Spleen (tissue), 11 donors: ENCODE data around the gene SEC11A. TPM values are rescaled to one million over a fixed set of nuclear protein-coding genes. Genes with fewer than 3 reads are reported as not detected.
A peak's percentile ranks its signal among the peaks of the same experiment; 100 is the strongest.

ENCODE experiments used
- DNase-seq: peaks from one replicate; pipeline ENCODE4 v3.0.0-alpha.2; 2020
- H3K27ac ChIP-seq, 8 donors: fragments of 200-600 bp; sonication (generic) in 7 of 8; 1 replicate in 4 of 8; 2 replicates in 4 of 8; pipeline versions ENCODE4 v1.5.0 to v1.8.0; 2016 to 2021; ENCODE audit warnings: inconsistent platforms in 4 of 8, mild to moderate bottlenecking in 4 of 8, moderate library complexity in 1 of 8
- H3K27me3 ChIP-seq, 7 donors: fragments of 200-600 bp; sonication (generic) in 6 of 7; replicated peaks in 1 of 7; 1 replicate in 4 of 7; 2 replicates in 3 of 7; pipeline versions ENCODE4 v1.5.0 to v1.8.0; 2016 to 2021; ENCODE audit warnings: inconsistent platforms in 3 of 7, mild to moderate bottlenecking in 1 of 7
- H3K36me3 ChIP-seq, 6 donors: fragments of 200-600 bp; sonication (generic) in 5 of 6; 1 replicate in 4 of 6; 2 replicates in 2 of 6; pipeline versions ENCODE4 v1.5.0 to v1.8.0; 2016 to 2021; ENCODE audit warnings: inconsistent platforms in 2 of 6
- H3K4me1 ChIP-seq, 6 donors: fragments of 200-600 bp; sonication (generic) in 5 of 6; 1 replicate in 3 of 6; 2 replicates in 3 of 6; pipeline versions ENCODE4 v1.5.0 to v1.8.0; 2016 to 2021; ENCODE audit warnings: inconsistent platforms in 3 of 6
- H3K4me3 ChIP-seq, 8 donors: fragments of 200-600 bp; sonication (generic) in 7 of 8; 1 replicate in 4 of 8; 2 replicates in 4 of 8; pipeline versions ENCODE4 v1.5.0 to v1.8.0; 2016 to 2021; ENCODE audit warnings: inconsistent platforms in 4 of 8, mild to moderate bottlenecking in 4 of 8, moderate library complexity in 2 of 8
- H3K9me3 ChIP-seq, 8 donors: fragments of 200-600 bp; sonication (generic) in 7 of 8; 1 replicate in 4 of 8; 2 replicates in 4 of 8; pipeline versions ENCODE4 v1.5.0 to v1.8.0; 2016 to 2021; ENCODE audit warnings: inconsistent platforms in 4 of 8
- CTCF ChIP-seq, 11 experiments: fragments of 200-600 bp in 7 of 11; fragments of 450-650 bp in 4 of 11; sonication (generic) in 4 of 11; IDR thresholded peaks in 8 of 11; conservative IDR thresholded peaks in 3 of 11; 1 replicate in 7 of 11; 2 replicates in 4 of 11; pipeline versions ENCODE4 v1.4.0 to v1.8.0; 2016 to 2021; ENCODE audit warnings: antibody characterized with exemption in 11 of 11, inconsistent platforms in 4 of 11, mild to moderate bottlenecking in 1 of 11
- POLR2A ChIP-seq, 3 donors: fragments of 450-650 bp; IDR thresholded peaks; one replicate each; pipeline ENCODE4 v1.5.1; 2017; ENCODE audit warnings: antibody characterized with exemption in 3 of 3, mild to moderate bottlenecking in 1 of 3
- POLR2AphosphoS5 ChIP-seq, 3 donors: sonication (generic); formaldehyde crosslinking; IDR thresholded peaks; one replicate each; pipeline ENCODE4 v1.5.1; 2017; ENCODE audit warnings: antibody characterized with exemption in 3 of 3
- WGBS, 5 donors: extraction: QIAGEN DNeasy Blood & Tissue Kit in 3 of 5; methylation state at CpG; one replicate each; pipeline versions ENCODE4 v1.1.5 to v1.1.7; 2013 to 2018; 5-methylcytosine and 5-hydroxymethylcytosine counted together
- intact Hi-C: fragments of 100-400 bp; cut with DNase I; formaldehyde crosslinking; loops from one replicate; pipeline ENCODE4 v1.15.0; 2023; ENCODE audit warnings: low total_unique reads
- polyA plus RNA-seq, 3 donors: library from polyadenylated mRNA; stranded (reverse); fragments of 200-250 nt; gene quantifications; one replicate each; pipeline ENCODE4 v1.2.1, GENCODE V29; 2013
- total RNA-seq, 7 donors: library from RNA; depleted of rRNA in 3 of 7; stranded (reverse); fragments of >200 nt in 3 of 7; fragmentation: NEBNext Ultra II Directional in 4 of 7; extraction: Animal tissue kit (Norgen Biotek cat#: 25700) in 4 of 7; gene quantifications; one replicate each; pipeline versions ENCODE4 v1.1.0 to v1.2.1, GENCODE V29; 2016 to 2021
- donor health status: healthy with polysubstance abuse.
- donor health status: DM: no; HTN: no; CAD: no; lungs with moderate emphysema.
- donor health status: DM: no; HTN: no; CAD: no.
- donor health status: Bipolar disorder and iron deficiency.
- donor health status: healthy.
- donor health status: DM: no; HTN: no; CAD: no.
- donor health status: DM: yes; HTN: yes; CAD: no.

The SEC11A gene
- total and polyA plus RNA-seq, 10 donors = 86.5 to 139 (median 98.9) TPM

GRCh38 chr15:84725001-84725491 lies 9.1 kb upstream of the SEC11A start:
- DNase-seq = no peak
- intact Hi-C loops = no loop called here
- TF ChIP-seq CTCF (IDR thresholded peaks at IDR 0.05 in 8 of 11, conservative IDR thresholded peaks at IDR 0.05 in 3 of 11) (peak in 1 of 11 experiments; percentile 9), POLR2A (IDR thresholded peaks at IDR 0.05) (no peak), POLR2AphosphoS5 (IDR thresholded peaks at IDR 0.05) (peak in 1 of 3 donors; percentile 72)
- 0 to 3% (median 0%) methylated on average over 1 of the region's 1 CpG for WGBS, 5 donors
- H3K27me3 ChIP-seq = no peaks in the 10 kb centered on the region
- H3K36me3 ChIP-seq = no peaks in the 10 kb centered on the region
- H3K27ac ChIP-seq = peak overlapping the region; percentile 32 to 86 (median 79)
- peaks cover 2 to 70% (median 35%) of the 10 kb centered on the region in 6 donors for H3K4me1 ChIP-seq
- no peaks in the 10 kb centered on the region for H3K9me3 ChIP-seq
- peak overlapping the region in 1 of 8 donors; percentile 29 for H3K4me3 ChIP-seq

- intact Hi-C loops = no loop called here
- WGBS, 5 donors = 79 to 92% (median 85%) methylated on average over 2 of the region's 2 CpGs
- Histone ChIP-seq H3K27me3 (no peaks in the 10 kb centered on the region), H3K36me3 (no peaks in the 10 kb centered on the region), H3K9me3 (no peaks in the 10 kb centered on the region), H3K4me1 (peaks cover 2 to 79% (median 38%) of the 10 kb centered on the region in 6 donors), H3K27ac (peak overlapping the region in 2 of 8 donors; percentile 29 to 82), H3K4me3 (no peak overlapping the region)
- TF ChIP-seq POLR2AphosphoS5 (IDR thresholded peaks at IDR 0.05) (no peak), POLR2A (IDR thresholded peaks at IDR 0.05) (no peak), CTCF (IDR thresholded peaks at IDR 0.05 in 8 of 11, conservative IDR thresholded peaks at IDR 0.05 in 3 of 11) (no peak)
- no peak for DNase-seq
Observed at GRCh38 chr15:84722628-84723027, 6.7 kb upstream of the SEC11A start.

GRCh38 chr15:84721371-84721770 lies 5.4 kb upstream of the SEC11A start:
- WGBS, 5 donors = 53 to 62% (median 58%) methylated on average over 2 of the region's 2 CpGs
- no peak for TF ChIP-seq CTCF (IDR thresholded peaks at IDR 0.05 in 8 of 11, conservative IDR thresholded peaks at IDR 0.05 in 3 of 11)
- TF ChIP-seq POLR2A (IDR thresholded peaks at IDR 0.05) = no peak
- no peak for TF ChIP-seq POLR2AphosphoS5 (IDR thresholded peaks at IDR 0.05)

GRCh38 chr15:84715441-84716035 lies 401 bp downstream of the SEC11A start:
- Histone ChIP-seq H3K27ac (peak overlapping the region; percentile 94 to 99 (median 96)), H3K9me3 (no peaks in the 10 kb centered on the region), H3K4me3 (peak overlapping the region; percentile 82 to 97 (median 87)), H3K27me3 (no peaks in the 10 kb centered on the region), H3K4me1 (peaks cover 21 to 72% (median 46%) of the 10 kb centered on the region in 6 donors), H3K36me3 (peaks cover 0 to 17% (median 6%) of the 10 kb centered on the region in 6 donors)
- intact Hi-C loops = no loop called here
- WGBS, 5 donors = 0 to 1% (median 1%) methylated on average over 33 to 36 of the region's 36 CpGs
- TF ChIP-seq CTCF (IDR thresholded peaks at IDR 0.05 in 8 of 11, conservative IDR thresholded peaks at IDR 0.05 in 3 of 11) (no peak), POLR2A (IDR thresholded peaks at IDR 0.05) (no peak), POLR2AphosphoS5 (IDR thresholded peaks at IDR 0.05) (no peak)
- peak; percentile 82 for DNase-seq

More at GRCh38 chr15:84721371-84721770, 5.4 kb upstream of the SEC11A start:
- H3K9me3 ChIP-seq = no peaks in the 10 kb centered on the region
- peak overlapping the region in 1 of 8 donors; percentile 39 for H3K4me3 ChIP-seq
- peak overlapping the region in 6 of 8 donors; percentile 37 to 80 (median 68) for H3K27ac ChIP-seq
- no peaks in the 10 kb centered on the region for H3K36me3 ChIP-seq
- H3K4me1 ChIP-seq = peaks cover 2 to 79% (median 46%) of the 10 kb centered on the region in 6 donors
- no peaks in the 10 kb centered on the region for H3K27me3 ChIP-seq
- intact Hi-C loops = no loop called here
- DNase-seq = no peak
